ENCODE data around the gene THSD4. TPM values are rescaled to one million over a fixed set of nuclear protein-coding genes. Genes with fewer than 3 reads are reported as not detected.

THSD4 gene
- total and polyA plus RNA-seq, 2 of the 4 experiments (the other 2 are of a cell fraction): 25.5 to 31.1 TPM

- no peak overlapping the region for H3K56ac ChIP-seq (ENCODE audit: extremely low read depth, insufficient read depth, low read length)
- H3K4me1 ChIP-seq (ENCODE audit: control insufficient read depth, insufficient read depth, low read length): peaks cover 7% of the 10 kb centered on the region
- no peak overlapping the region for H2AFZ ChIP-seq (replicated peaks; ENCODE audit: low read length, poor library complexity)
- no peak overlapping the region for H2BK5ac ChIP-seq (ENCODE audit: low read depth, low read length, poor library complexity, severe bottlenecking)
- no peak overlapping the region for H2AK5ac ChIP-seq (ENCODE audit: low read depth, low read length)
- H3K18ac ChIP-seq (ENCODE audit: low read depth, low read length): no peak overlapping the region
- H4K91ac ChIP-seq (ENCODE audit: insufficient read depth, low read depth, low read length): no peak overlapping the region
- dilution Hi-C loops (cut with HindIII; ENCODE audit: low sequenced_read_pairs, unreplicated experiment) (no loop called here), in situ Hi-C loops (cut with MboI; ENCODE audit: low sequenced_read_pairs) (no loop called here), intact Hi-C loops (cut with micrococcal nuclease) (no loop called here)
- ChIA-PET CTCF (interaction anchor here (0.6 to 1.3 kb wide), 2 partner anchors 26 to 43 kb away, joined by 3 to 4 read pairs; no protein-coding TSS in a partner anchor), POLR2A (ENCODE audit: unreplicated experiment) (no interaction called here)
- H3K4ac ChIP-seq (ENCODE audit: low read depth, low read length): no peak overlapping the region
- no peak overlapping the region for H3K14ac ChIP-seq (replicated peaks; ENCODE audit: low read depth, low read length)
- H3K4me2 ChIP-seq (ENCODE audit: low read depth, low read length): no peak overlapping the region
- no peaks in the 10 kb centered on the region for H3K79me1 ChIP-seq (ENCODE audit: low read depth in 1 of 2, low read length in 2 of 2)
- H2AK9ac ChIP-seq (replicated peaks; ENCODE audit: low read depth, low read length, poor library complexity): no peak overlapping the region
- BruUV-seq (replicated peaks): no TSS peak
- TF ChIP-seq CEBPB (IDR thresholded peaks at IDR 0.05; ENCODE audit: low read depth, low read length) (peak; percentile 20; the same call in 1 of the 2 replicates), CTCF (conservative IDR thresholded peaks at IDR 0.05; ENCODE audit: low read depth, low read length) (no peak), BHLHE40 (IDR thresholded peaks at IDR 0.05; ENCODE audit: low read depth, low read length) (no peak), CHD1 (IDR thresholded peaks at IDR 0.05; ENCODE audit: low read depth, low read length) (no peak)
- H3K23ac ChIP-seq (ENCODE audit: low read depth, low read length): no peak overlapping the region
- peaks cover 5% of the 10 kb centered on the region; the same call in 1 of the 2 replicates for H3K9me1 ChIP-seq (ENCODE audit: insufficient read depth, low read length)
- H2BK20ac ChIP-seq (ENCODE audit: low read depth, low read length): no peak overlapping the region
- peak; percentile 98 for ATAC-seq (ENCODE audit: low read depth)
- H3K36me3 ChIP-seq (ENCODE audit: control insufficient read depth, insufficient read depth, low read length): peaks cover 2% of the 10 kb centered on the region; the same call in 1 of the 2 replicates
- H3K9ac ChIP-seq (ENCODE audit: low read depth, low read length): no peak overlapping the region
- DNase-seq: peak; percentile 58
- no peaks in the 10 kb centered on the region for H3K27me3 ChIP-seq (ENCODE audit: control insufficient read depth, insufficient read depth, low read length)
- H4K5ac ChIP-seq (ENCODE audit: low read depth, low read length): no peak overlapping the region
- H3K9me3 ChIP-seq (ENCODE audit: control insufficient read depth, insufficient read depth, low read length): no peaks in the 10 kb centered on the region
- H3K4me3 ChIP-seq (ENCODE audit: insufficient read depth, low read depth, low read length): no peak overlapping the region
- H2BK15ac ChIP-seq (ENCODE audit: low read depth, low read length): no peak overlapping the region
- H4K20me1 ChIP-seq (ENCODE audit: insufficient read depth, low read length): no peaks in the 10 kb centered on the region
- H4K8ac ChIP-seq (ENCODE audit: low read depth in 2 of 2, low read length in 2 of 2): no peak overlapping the region
- no peak overlapping the region for H3K27ac ChIP-seq (ENCODE audit: insufficient read depth, low read length)
- H2BK120ac ChIP-seq (ENCODE audit: low read depth, low read length): no peak overlapping the region
Measured at GRCh38 chr15:71666763-71667620, 551.7 kb downstream of the THSD4 start.

Data from IMR-90 (cell line).